Duodenal mucosa (tissue), 2 donors: ENCODE data around the gene NUSAP1.
"Not testable (repeated sequence)": the region's sequence is repeated elsewhere in the genome, so short reads cannot be mapped to it uniquely, and the experiment has no call there.

ENCODE experiments used
- H3K27ac ChIP-seq: one replicate; pipeline ENCODE4 v1.7.0; 2013; ENCODE audit warnings: low read depth, low read length
- H3K27me3 ChIP-seq, 2 donors: one replicate each; pipeline ENCODE4 v1.7.0; 2013; ENCODE audit warnings: low read length in 2 of 2, control low read depth in 1 of 2; ENCODE audit not compliant: insufficient read depth in 2 of 2, control insufficient read depth in 1 of 2
- H3K36me3 ChIP-seq, 2 donors: one replicate each; pipeline ENCODE4 v1.7.0; 2013; ENCODE audit warnings: low read length in 2 of 2, control low read depth in 1 of 2; ENCODE audit not compliant: insufficient read depth in 2 of 2, control insufficient read depth in 1 of 2
- H3K4me1 ChIP-seq, 2 donors: one replicate each; pipeline ENCODE4 v1.7.0; 2013; ENCODE audit warnings: low read length in 2 of 2, control low read depth in 1 of 2; ENCODE audit not compliant: insufficient read depth in 2 of 2, control insufficient read depth in 1 of 2
- H3K4me3 ChIP-seq, 2 donors: one replicate each; pipeline ENCODE4 v1.7.0; 2013; ENCODE audit warnings: low read length in 2 of 2, low read depth in 1 of 2
- H3K9ac ChIP-seq, 2 donors: one replicate each; pipeline ENCODE4 v1.7.0; 2013; ENCODE audit warnings: low read length in 2 of 2, low read depth in 1 of 2
- H3K9me3 ChIP-seq, 2 donors: one replicate each; pipeline ENCODE4 v1.7.0; 2013; ENCODE audit warnings: low read length in 2 of 2, control low read depth in 1 of 2; ENCODE audit not compliant: control insufficient read depth in 1 of 2

Gene NUSAP1

GRCh38 chr15:41332194-41333025 is at the start of gene NUSAP1, which contains the start of gene OIP5:
Gene NUSAP1 (plus strand): TSS chr15:41332881. CDS start chr15:41332958, 77 bp downstream.
Gene OIP5 (minus strand): TSS chr15:41332591. CDS start chr15:41332561, 30 bp downstream.
- Histone ChIP-seq H3K9me3 (no peaks in the 10 kb centered on the region), H3K36me3 (no peaks in the 10 kb centered on the region), H3K27me3 (no peaks in the 10 kb centered on the region), H3K9ac (peak within 1 kb of the TSS; percentile 81 to 90), H3K4me3 (peak within 1 kb of the TSS; percentile 93 to 98), H3K4me1 (peaks cover 18 to 23% of the 10 kb centered on the region in 2 donors), H3K27ac (peak within 1 kb of the TSS; percentile 63)

- peak overlapping the region; percentile 52 to 77 for H3K9ac ChIP-seq
- H3K27ac ChIP-seq = peak overlapping the region; percentile 37
- H3K4me1 ChIP-seq = peaks cover 16 to 20% of the 10 kb centered on the region in 2 donors
- peak overlapping the region; percentile 61 to 84 for H3K4me3 ChIP-seq
- peaks cover 9 to 41% of the 10 kb centered on the region in 2 donors for H3K36me3 ChIP-seq
- not testable (repeated sequence) for H3K27me3 ChIP-seq, H3K9me3 ChIP-seq
Observed at GRCh38 chr15:41282980-41283652, 49.6 kb upstream of the NUSAP1 start.

GRCh38 chr15:41283653-41284426 is 48.8 kb upstream of the NUSAP1 start:
- Histone ChIP-seq H3K27ac (peak overlapping the region; percentile 74), H3K4me3 (peak overlapping the region; percentile 84 to 98), H3K4me1 (peaks cover 16 to 26% of the 10 kb centered on the region in 2 donors), H3K27me3 (no peaks in the 10 kb centered on the region), H3K9ac (peak overlapping the region; percentile 77 to 94), H3K9me3 (no peaks in the 10 kb centered on the region), H3K36me3 (peaks cover 16 to 44% of the 10 kb centered on the region in 2 donors)

- Histone ChIP-seq H3K27ac (peak overlapping the region; percentile 74), H3K9ac (peak overlapping the region; percentile 77 to 94), H3K4me3 (peak overlapping the region; percentile 84 to 98), H3K4me1 (peaks cover 16 to 27% of the 10 kb centered on the region in 2 donors), H3K27me3 (no peaks in the 10 kb centered on the region), H3K36me3 (peaks cover 16 to 41% of the 10 kb centered on the region in 2 donors), H3K9me3 (no peaks in the 10 kb centered on the region)
Observed at GRCh38 chr15:41284427-41285177, 48.1 kb upstream of the NUSAP1 start.

GRCh38 chr15:41285285-41285684 is 47.4 kb upstream of the NUSAP1 start:
- no peak overlapping the region for H3K27ac ChIP-seq

GRCh38 chr15:41286665-41287333 is 45.9 kb upstream of the NUSAP1 start:
- no peaks in the 10 kb centered on the region for H3K9me3 ChIP-seq
- no peak overlapping the region for H3K4me3 ChIP-seq
- no peaks in the 10 kb centered on the region for H3K27me3 ChIP-seq
- no peak overlapping the region for H3K27ac ChIP-seq
- peaks cover 16 to 27% of the 10 kb centered on the region in 2 donors for H3K4me1 ChIP-seq
- H3K36me3 ChIP-seq = peaks cover 16 to 49% of the 10 kb centered on the region in 2 donors
- no peak overlapping the region for H3K9ac ChIP-seq

More at GRCh38 chr15:41285285-41285684, 47.4 kb upstream of the NUSAP1 start:
- Histone ChIP-seq H3K27me3 (no peaks in the 10 kb centered on the region), H3K9me3 (no peaks in the 10 kb centered on the region), H3K4me3 (peak overlapping the region; percentile 84 to 98), H3K36me3 (peaks cover 16 to 39% of the 10 kb centered on the region in 2 donors), H3K9ac (peak overlapping the region; percentile 77 to 94), H3K4me1 (peaks cover 16 to 27% of the 10 kb centered on the region in 2 donors)

GRCh38 chr15:41288464-41288863 is 44.2 kb upstream of the NUSAP1 start:
- H3K9ac ChIP-seq = no peak overlapping the region
- peaks cover 16 to 49% of the 10 kb centered on the region in 2 donors for H3K36me3 ChIP-seq
- H3K27ac ChIP-seq = no peak overlapping the region
- H3K4me1 ChIP-seq = peaks cover 12 to 21% of the 10 kb centered on the region in 2 donors
- H3K27me3 ChIP-seq = no peaks in the 10 kb centered on the region
- no peaks in the 10 kb centered on the region for H3K9me3 ChIP-seq
- no peak overlapping the region for H3K4me3 ChIP-seq

GRCh38 chr15:41289953-41290352 is 42.7 kb upstream of the NUSAP1 start:
- Histone ChIP-seq H3K27me3 (no peaks in the 10 kb centered on the region), H3K27ac (no peak overlapping the region), H3K36me3 (peaks cover 16 to 59% of the 10 kb centered on the region in 2 donors), H3K4me1 (peaks cover 10 to 21% of the 10 kb centered on the region in 2 donors), H3K9me3 (no peaks in the 10 kb centered on the region), H3K4me3 (no peak overlapping the region), H3K9ac (no peak overlapping the region)
